KOPT-K1 (cell line): ENCODE results near the gene L1CAM.

Experiments used
- H3K27ac ChIP-seq: fragments of 200-600 bp; sonication (generic); 2 replicates; pipeline ENCODE4 v1.5.1; 2016; ENCODE audit warnings: antibody characterized with exemption, mild to moderate bottlenecking, low read depth, low read length; ENCODE audit not compliant: poor library complexity, severe bottlenecking
- H3K36me3 ChIP-seq: fragments of 200-600 bp; sonication (generic); 2 replicates; pipeline ENCODE4 v1.5.1; 2017; ENCODE audit warnings: antibody characterized with exemption, mild to moderate bottlenecking, low read length, moderate library complexity; ENCODE audit not compliant: insufficient read depth
- H3K9me3 ChIP-seq: fragments of 200-600 bp; sonication (generic); 2 replicates; pipeline ENCODE4 v1.5.1; 2017; ENCODE audit warnings: antibody characterized with exemption, low read length, mild to moderate bottlenecking; ENCODE audit not compliant: insufficient read depth, poor library complexity, severe bottlenecking

L1CAM gene

DNA sequence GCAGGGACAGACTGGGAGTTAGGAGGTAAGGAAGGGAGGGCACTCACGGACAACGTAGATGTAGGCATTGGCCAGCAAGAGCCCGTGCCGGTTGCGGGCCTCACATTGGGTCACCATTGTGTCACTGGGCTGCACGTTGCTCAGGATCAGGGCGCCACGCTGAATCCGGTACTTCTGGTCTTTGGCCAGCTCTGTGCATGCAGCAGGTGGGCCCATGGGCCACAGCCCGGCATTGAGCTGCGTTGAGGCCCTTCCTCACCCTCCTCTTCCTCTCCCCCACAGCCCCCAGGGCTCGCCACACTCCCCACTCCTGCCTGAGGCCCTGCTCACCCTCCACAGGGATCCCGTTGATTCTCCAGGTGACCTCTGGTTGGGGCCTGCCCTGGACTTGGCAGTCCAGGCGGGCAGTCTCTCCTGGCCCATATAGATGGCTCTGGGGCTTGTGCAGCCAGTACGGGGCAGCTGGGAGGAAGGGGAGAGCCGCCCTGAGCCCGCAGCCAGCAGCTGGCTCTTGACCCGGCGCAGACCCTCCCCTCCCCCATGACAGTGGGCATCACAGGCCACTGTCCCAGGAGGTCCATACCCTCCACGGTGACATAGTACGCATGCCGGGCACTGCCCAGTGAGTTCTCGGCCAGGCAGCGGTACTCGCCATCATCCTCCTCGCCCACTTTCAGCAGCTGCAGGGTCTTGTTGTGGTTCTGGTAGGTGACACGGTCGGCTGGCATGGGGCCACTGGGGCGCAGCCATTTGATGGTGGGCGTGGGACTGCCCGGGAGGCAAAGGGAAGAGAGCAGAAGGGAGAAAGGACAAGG, 16.3 kb downstream of the L1CAM start:
- Histone ChIP-seq H3K27ac (no peak overlapping the region), H3K36me3 (no peaks in the 10 kb centered on the region), H3K9me3 (no peaks in the 10 kb centered on the region)

DNA sequence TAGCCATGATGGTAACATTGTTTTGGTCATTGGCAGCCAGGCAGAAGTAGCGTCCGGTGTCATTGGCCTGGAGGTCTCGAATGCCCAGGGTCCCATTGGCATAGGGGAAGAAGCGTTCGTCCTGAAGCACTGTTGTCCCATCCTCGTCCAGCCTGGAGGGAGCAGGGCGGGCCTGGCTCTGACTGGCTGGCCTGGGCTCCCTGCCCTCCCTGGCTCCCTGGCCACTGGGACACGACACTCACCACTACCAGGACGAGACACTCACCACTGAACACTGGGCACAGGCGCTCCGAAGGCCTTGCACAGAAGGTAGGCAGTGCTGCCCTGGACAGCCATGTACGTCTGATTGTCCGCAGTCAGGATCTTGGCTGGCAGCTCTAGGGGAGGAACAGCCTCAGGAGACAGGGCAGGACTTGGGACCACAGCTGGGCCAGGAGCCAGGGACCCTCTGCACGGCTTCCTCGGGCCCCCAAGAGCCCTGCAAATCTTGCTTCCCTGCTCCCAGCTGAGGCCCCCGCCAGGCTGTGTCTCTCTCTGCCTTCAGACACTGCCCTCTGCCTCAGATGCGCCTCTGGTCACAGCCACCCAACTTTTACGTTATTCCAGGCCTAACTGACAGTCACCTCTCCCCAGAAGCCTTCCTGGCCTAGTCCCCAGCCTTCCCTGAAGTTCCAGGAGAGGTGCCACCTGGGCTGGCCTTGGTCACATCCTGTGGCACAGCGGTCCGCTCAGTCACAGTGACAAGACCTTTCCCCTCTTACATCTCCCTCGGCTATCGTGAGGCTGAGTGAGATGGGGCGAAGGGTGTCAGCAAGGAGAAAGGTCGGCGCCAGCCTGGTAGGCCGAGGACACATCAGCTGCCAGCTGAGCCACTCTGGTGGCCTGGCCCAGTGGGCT, 17.1 kb downstream of the L1CAM start:
- H3K9me3 ChIP-seq = no peaks in the 10 kb centered on the region
- H3K36me3 ChIP-seq = no peaks in the 10 kb centered on the region
- no peak overlapping the region for H3K27ac ChIP-seq

DNA sequence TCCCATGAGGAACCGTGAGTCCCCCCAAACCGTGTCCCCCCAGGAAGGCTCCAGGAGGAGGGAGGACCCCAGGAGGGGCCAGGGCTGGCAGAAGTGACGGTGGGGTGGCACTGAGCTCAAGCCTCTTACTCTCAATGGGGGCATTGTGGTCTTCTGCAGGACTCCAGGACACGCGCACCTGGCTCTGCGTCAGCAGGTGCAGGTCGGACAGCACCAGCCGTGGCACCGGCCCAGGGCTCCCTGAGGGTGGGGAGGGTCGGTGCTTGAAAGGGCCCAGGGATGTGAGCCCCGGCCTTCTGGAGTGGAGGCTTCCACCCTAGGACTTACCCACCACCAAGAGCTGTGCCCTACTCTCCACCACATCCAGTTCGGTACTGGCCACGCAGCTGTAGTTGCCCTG, 18.3 kb downstream of the L1CAM start:
- H3K36me3 ChIP-seq = no peaks in the 10 kb centered on the region
- no peak overlapping the region for H3K27ac ChIP-seq
- H3K9me3 ChIP-seq = no peaks in the 10 kb centered on the region

DNA sequence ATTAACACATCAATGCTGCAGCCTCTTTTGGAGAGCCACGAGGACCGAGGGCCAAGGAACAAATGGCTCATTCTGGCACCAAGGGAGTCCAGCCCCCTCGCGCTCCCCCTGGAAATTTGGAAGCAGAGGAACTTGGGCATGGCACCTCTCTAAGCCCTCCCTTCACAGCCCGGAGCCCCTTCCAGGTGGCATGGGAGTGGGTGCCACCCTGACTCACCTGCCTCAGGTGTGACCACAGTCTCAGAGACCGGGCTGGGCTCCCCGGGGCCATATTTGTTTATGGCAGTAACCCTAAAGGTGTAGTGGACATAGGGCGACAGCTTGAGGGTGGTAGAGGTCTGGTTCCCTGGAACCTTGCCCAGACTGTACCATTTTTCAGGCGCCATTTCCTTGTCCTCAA, 18.8 kb downstream of the L1CAM start:
- Histone ChIP-seq H3K36me3 (no peaks in the 10 kb centered on the region), H3K27ac (no peak overlapping the region), H3K9me3 (no peaks in the 10 kb centered on the region)

DNA sequence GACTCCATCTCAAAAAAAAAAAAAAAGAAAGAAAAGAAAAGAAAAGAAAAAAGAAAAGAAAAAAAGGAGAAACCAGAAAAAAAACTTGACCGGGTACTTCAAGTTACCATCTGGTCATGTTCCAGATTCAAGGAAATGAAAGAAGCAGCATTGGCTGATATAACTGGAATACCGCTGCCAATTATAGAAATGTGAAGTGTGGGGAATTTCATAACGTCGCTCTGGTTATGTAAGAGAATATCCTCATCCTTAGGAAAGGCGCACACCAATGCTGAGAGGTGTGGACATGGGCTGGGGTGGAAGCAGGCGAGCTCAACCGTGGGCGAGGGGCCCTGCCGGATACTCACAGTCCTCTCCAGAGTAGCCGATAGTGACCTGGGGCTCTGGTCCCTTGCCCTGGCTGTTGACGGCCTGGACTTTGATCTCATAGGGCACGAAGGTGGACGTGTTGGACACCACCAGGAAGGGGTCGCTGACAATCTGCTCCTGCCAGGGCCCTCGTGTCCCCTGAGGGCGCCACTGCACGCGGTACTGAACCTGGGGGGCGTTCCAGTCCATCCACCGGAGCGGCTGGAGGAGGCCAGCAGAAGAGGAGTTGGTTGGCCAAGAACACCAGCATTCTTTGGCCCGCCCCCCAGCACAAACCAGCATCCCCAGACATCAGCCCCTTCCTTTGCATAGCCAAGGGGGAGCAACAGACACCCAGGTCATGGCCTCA, 19.5 kb downstream of the L1CAM start:
- no peaks in the 10 kb centered on the region for H3K36me3 ChIP-seq
- H3K9me3 ChIP-seq = no peaks in the 10 kb centered on the region
- no peak overlapping the region for H3K27ac ChIP-seq

DNA sequence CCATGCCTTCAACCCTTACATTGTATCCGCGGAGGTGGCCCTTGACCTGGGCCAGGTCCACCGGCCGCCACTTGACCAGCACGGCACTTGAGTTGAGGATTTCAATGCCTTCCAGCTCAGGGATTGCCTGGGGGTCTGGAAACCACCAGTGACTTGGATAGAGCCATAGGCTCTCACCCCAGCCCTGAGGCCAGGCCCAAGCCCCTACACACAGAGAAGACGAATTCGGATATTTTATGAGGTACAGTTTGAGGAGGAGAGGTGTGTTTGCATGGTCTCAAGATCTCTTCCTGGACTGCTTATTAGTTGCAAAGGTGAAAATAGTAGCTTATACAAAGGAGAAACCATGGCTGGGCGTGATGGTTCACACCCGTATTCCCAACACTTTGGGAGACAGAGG, 20.3 kb downstream of the L1CAM start:
- H3K27ac ChIP-seq = no peak overlapping the region
- H3K36me3 ChIP-seq = no peaks in the 10 kb centered on the region
- no peaks in the 10 kb centered on the region for H3K9me3 ChIP-seq

DNA sequence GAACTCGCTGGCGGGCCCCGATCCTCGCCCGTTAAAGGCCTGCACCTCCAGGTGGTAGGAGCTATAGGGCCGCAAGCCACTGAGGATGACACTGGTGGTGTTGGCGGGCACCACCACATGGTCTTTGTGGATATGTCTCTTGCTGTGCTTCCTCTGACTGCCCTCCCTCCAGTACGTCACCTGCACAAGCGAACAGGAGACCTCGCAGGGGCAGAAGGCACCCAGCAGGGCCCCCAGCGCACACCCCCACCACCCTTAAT, 20.7 kb downstream of the L1CAM start:
- H3K27ac ChIP-seq = no peak overlapping the region
- H3K9me3 ChIP-seq = no peaks in the 10 kb centered on the region
- no peaks in the 10 kb centered on the region for H3K36me3 ChIP-seq

DNA sequence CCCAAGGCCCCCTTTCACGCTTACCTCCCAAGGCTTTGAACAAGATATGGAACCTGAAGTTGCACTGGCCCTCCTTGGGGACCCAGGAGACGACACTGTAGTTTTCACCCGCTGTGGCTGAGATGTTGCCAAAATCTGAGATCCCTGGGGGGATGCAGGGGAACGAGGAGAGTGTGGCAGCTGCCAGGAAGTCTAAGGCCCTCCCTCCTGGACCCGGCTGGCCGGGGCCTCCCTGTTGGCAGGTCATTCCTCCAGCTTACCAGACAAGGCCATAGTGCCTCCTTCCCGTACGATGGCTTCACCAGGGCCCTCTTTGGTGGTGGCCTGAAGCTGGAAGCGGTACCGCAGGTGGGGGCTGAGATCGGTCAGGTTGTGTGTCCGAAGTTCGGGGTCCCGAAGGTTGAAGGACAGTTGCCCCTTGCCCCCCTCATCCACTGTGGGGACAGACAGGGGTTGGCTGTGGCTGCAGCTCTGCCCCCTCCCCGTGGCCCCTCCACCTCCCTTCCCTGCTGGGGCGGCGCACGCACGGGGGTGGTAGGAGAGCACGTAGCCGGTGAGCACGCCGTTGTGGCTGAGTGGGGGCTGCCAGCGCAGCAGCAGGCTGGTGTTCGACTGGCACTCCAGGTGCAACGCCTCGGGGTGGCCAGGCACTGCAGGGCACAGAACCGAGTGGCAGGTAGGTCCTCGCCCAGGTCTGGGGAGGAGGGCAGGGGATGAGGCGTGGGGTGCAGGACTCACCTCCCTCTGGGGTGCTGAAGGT, 21.2 kb downstream of the L1CAM start:
- H3K36me3 ChIP-seq = no peaks in the 10 kb centered on the region
- no peak overlapping the region for H3K27ac ChIP-seq
- no peaks in the 10 kb centered on the region for H3K9me3 ChIP-seq

DNA sequence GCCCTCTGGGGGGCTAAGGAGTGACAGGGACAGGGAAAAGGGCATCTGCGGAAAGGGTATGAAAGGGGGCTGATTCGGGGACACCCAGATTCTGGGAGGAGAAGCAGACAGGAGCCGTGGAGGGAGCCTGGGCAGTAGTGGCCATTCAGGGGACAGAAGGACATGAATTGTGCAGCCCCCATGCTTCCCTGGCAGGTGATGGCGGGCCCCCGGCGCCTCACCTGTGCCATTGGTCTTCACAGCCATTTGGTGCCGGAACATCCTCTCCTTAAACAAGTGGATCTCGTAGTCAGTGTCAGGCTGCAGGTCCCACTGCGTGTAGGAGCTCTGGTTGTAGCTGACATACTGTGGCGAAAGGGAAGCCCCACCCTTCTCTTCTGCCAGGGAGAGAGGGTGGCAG, 21.9 kb downstream of the L1CAM start:
- Histone ChIP-seq H3K36me3 (no peaks in the 10 kb centered on the region), H3K9me3 (no peaks in the 10 kb centered on the region), H3K27ac (no peak overlapping the region)

DNA sequence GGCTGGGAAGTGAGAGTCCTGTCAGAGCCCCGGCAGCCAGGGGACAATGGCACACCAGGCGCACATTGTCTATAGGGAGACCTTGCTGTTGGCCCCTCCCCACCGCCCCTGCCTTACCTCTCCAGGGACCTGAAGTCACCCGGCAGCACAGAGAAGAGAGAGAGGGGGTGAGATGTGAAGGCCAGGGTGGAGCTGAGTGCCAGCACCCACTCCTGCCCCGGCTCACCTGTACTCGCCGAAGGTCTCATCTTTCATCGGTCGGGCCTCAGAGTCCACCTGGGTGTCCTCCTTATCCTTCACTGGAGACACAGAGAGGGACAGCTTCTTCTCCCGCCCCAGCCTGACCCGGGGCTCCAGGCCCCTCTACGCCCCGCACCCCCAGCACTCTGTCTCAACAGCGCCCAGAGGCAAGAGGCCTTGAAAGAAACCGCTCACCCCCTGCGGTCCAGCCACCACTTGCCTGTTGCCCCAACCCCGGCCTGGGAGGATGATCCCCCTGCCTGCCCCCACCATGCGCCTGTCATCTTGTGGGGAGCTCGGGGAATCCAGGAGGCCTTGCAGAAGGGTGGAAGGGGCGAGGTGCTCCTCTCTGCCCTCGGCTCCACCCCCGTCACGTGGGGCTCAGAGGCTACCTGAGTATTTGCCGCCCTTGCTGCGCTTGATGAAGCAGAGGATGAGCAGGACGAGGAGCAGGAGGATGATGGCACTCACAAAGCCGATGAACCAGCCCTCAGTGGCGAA, 22.6 kb downstream of the L1CAM start:
- no peaks in the 10 kb centered on the region for H3K36me3 ChIP-seq
- H3K27ac ChIP-seq = no peak overlapping the region
- H3K9me3 ChIP-seq = no peaks in the 10 kb centered on the region

DNA sequence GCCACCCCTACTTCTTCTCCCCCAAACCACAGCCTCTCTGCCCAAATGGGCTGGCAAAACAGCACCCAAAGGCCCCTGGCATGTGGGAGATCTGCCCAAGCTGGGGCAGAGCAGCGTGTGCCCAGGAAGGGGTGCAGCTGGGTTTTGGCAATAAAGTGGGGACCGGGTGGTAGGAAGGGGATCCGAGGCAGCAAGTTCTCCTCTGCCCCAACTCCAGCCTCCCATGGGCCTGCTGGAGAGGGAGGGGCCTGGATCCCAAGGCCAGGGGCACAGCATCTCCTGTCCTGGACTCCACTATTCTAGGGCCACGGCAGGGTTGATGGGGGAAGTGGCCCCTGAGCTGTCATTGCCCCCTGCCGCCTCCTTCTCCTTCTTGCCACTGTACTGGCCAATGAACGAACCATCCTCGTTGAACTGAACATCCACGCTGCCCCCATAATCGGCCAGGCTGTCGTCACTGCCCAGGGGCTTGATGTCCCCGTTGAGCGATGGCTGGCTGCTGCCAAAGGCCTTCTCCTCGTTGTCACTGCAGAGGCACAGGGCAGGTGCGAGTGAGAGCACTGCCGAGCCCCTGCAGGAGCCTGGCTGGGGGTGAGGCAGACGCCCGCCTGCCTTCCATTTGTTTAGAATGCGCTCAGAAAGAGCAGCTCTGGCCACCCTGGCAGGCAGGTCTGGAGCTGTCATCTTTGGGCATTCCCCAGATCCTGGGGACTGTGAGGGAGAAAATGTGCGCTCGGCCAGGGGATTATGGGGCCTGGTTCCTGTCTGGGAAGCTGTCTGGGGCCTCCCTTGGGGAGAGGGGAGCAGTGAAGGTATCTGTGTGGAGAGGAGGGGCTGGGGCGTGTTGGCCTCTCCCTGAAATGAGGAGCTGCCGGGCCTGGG, 23.4 kb downstream of the L1CAM start:
- H3K36me3 ChIP-seq = no peaks in the 10 kb centered on the region
- no peaks in the 10 kb centered on the region for H3K9me3 ChIP-seq
- H3K27ac ChIP-seq = no peak overlapping the region

DNA sequence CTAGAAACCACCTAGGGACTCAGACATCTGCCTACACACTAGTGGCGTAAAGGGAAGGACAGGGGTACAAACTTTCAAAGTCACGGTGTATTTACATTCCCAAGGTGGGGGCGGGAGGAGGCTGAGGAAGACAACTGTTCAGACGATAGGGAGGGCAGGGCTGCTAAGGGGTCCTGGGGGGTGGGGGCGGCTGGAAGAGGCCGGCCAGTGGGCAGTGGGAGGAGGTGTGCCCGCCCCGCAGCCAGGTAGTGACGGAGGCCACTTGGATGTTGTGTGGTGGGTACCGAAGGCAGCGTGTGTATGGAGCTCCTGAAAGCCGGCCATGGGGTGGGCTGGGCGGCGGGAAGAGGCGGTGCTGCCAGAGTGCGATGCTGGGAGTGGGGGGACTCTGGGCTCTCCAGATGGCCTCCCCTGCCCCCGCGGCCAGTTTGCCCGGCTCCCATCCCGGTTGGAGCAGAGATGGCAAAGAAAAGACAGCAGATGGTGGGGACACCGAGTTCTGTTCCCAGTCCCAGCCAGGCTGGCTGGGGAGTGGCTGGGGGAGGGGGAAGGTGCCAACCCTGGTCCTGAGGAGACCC, 24.2 kb downstream of the L1CAM start:
- no peaks in the 10 kb centered on the region for H3K36me3 ChIP-seq
- H3K9me3 ChIP-seq = no peaks in the 10 kb centered on the region
- H3K27ac ChIP-seq = no peak overlapping the region

DNA sequence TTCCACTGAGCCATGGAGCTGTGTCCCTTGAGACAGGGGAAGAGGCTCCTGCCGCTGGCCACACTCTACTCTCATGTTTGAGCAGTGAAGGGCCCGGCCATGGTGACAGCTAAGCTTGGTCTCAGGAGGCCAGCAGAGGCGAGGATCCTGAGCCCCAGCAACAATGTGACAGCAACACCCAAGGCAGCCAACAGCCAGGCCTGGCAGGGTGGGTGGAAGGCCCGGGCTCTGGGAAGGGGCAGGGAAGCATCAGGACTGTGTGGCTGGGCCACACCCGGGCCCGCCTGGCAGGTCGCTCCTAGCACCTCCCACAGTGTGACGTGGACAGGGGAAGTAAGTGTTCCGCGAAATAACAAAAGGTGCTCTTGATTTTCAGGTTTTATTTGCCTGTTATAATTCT, 24.8 kb downstream of the L1CAM start:
- Histone ChIP-seq H3K27ac (no peak overlapping the region), H3K9me3 (no peaks in the 10 kb centered on the region), H3K36me3 (no peaks in the 10 kb centered on the region)
